Activated T-helper 9 cell treated with anti-CD3 and anti-CD28 coated beads, Interleukin-2, amount 50 U/mL, for 16 hours (primary cell): ENCODE results near the gene VSIG4.
"Not testable (repeated sequence)": the region's sequence is repeated elsewhere in the genome, so short reads cannot be mapped to it uniquely, and the experiment has no call there.

Experiments used
- DNase-seq: peaks from one replicate; pipeline ENCODE4 v3.0.0-alpha.2; 2020; ENCODE audit warnings: low read depth

Gene VSIG4

GRCh38 chrX:65975161-65975751 lies 64.6 kb downstream of the VSIG4 start:
- not testable (repeated sequence) for DNase-seq
